GM12878 (cell line): Measurements from ENCODE around the gene EVA1A. TPM values are rescaled to one million over a fixed set of nuclear protein-coding genes. Genes with fewer than 3 reads are reported as not detected.

Experiments
- ATAC-seq: fragments of 200-7000 bp; cut with Tn5 transposase; 3 replicates; pipeline ENCODE4 v1.9.1; 2020; ENCODE audit warnings: mild to moderate bottlenecking, moderate library complexity
- BruUV-seq: library from RNA; stranded (reverse); fragments of 400-500 nt; replicated peaks from 2 replicates; lab custom pipeline; 2021; lab: Mats Ljungman, UMichigan
- CTCF ChIA-PET: fragments of 300-600 bp; sonication (Branson Sonifier 250); formaldehyde crosslinking; extraction: SDS; loops from one replicate; lab custom pipeline; 2021; ENCODE audit warnings: inconsistent platforms; lab: Yijun Ruan, JAX
- POLR2A ChIA-PET: fragments of 350-600 bp; formaldehyde crosslinking; extraction: SDS; loops from one replicate; lab custom pipeline; 2021; ENCODE audit warnings: inconsistent platforms; lab: Charles Lee
- RAD21 ChIA-PET: fragments of 300-600 bp; sonication (Branson Sonifier 250); formaldehyde crosslinking; loops from one replicate; lab custom pipeline; 2023; ENCODE audit warnings: antibody characterized with exemption; ENCODE audit not compliant: unreplicated experiment; lab: Charles Lee
- SMC1A ChIA-PET: fragments of 300-600 bp; sonication (Branson Sonifier 250); formaldehyde crosslinking; loops from one replicate; lab custom pipeline; 2023; ENCODE audit not compliant: unreplicated experiment, uncharacterized antibody; lab: Charles Lee
- DNase-seq: peaks from one replicate; pipeline ENCODE4 v3.0.0-alpha.2; 2011; ENCODE audit warnings: low read depth, low spot score
- FAIRE-seq: peaks from 3 replicates; lab custom pipeline; 2011; peaks lifted over from hg19 to GRCh38; lab: Jason Lieb, UNC
- H2AFZ ChIP-seq: 2 replicates; pipeline ENCODE4 v1.6.0; 2011; ENCODE audit warnings: low read depth, low read length, control low read depth; ENCODE audit not compliant: control insufficient read depth
- H3K27ac ChIP-seq: 2 replicates; pipeline ENCODE4 v1.5.1; 2011; ENCODE audit warnings: control low read depth; ENCODE audit not compliant: control insufficient read depth, insufficient read depth
- H3K27me3 ChIP-seq, 2 experiments: replicated peaks in 1 of 2; 2 replicates each; pipeline versions ENCODE4 v1.6.0 to v1.6.1; 2011; ENCODE audit warnings: low read length in 1 of 2; ENCODE audit not compliant: control insufficient read depth in 2 of 2, insufficient read depth in 2 of 2
- H3K36me3 ChIP-seq, 2 experiments: 2 replicates each; pipeline ENCODE4 v1.5.1; 2011; ENCODE audit warnings: low read length in 1 of 2; ENCODE audit not compliant: control insufficient read depth in 2 of 2, insufficient read depth in 2 of 2
- H3K4me1 ChIP-seq: 2 replicates; pipeline ENCODE4 v1.6.1; 2011; ENCODE audit warnings: mild to moderate bottlenecking, low read length, moderate library complexity, mixed read lengths; ENCODE audit not compliant: control insufficient read depth, insufficient read depth
- H3K4me2 ChIP-seq: 2 replicates; pipeline ENCODE4 v1.6.0; 2011; ENCODE audit warnings: control low read depth; ENCODE audit not compliant: control insufficient read depth, insufficient read depth
- H3K4me3 ChIP-seq: fragments of 200-600 bp; sonication (generic); 2 replicates; pipeline ENCODE4 v1.5.1; 2016
- H3K79me2 ChIP-seq: 2 replicates; pipeline ENCODE4 v1.6.0; 2011; ENCODE audit warnings: low read length; ENCODE audit not compliant: control insufficient read depth, insufficient read depth
- H3K9ac ChIP-seq: 2 replicates; pipeline ENCODE4 v1.8.0; 2011; ENCODE audit warnings: low read length, control low read depth, mixed read lengths; ENCODE audit not compliant: control insufficient read depth, insufficient read depth
- H3K9me3 ChIP-seq: replicated peaks from 3 replicates; pipeline ENCODE4 v1.5.1; 2011; ENCODE audit warnings: mild to moderate bottlenecking, low read length; ENCODE audit not compliant: control insufficient read depth, insufficient read depth
- H4K20me1 ChIP-seq: 2 replicates; pipeline ENCODE4 v1.6.0; 2011; ENCODE audit not compliant: control insufficient read depth, insufficient read depth
- CBFB ChIP-seq: IDR thresholded peaks from 2 replicates; pipeline ENCODE4 v1.6.1; 2016; ENCODE audit warnings: antibody characterized with exemption, low read depth
- LARP7 ChIP-seq: fragments of 450-650 bp; IDR thresholded peaks from 2 replicates; pipeline ENCODE4 v1.6.1; 2017; ENCODE audit warnings: mild to moderate bottlenecking
- NFXL1 ChIP-seq: fragments of 450-650 bp; IDR thresholded peaks from 2 replicates; pipeline ENCODE4 v1.6.1; 2017; ENCODE audit warnings: antibody characterized with exemption, mild to moderate bottlenecking, borderline replicate concordance
- SUPT20H ChIP-seq: IDR thresholded peaks from 2 replicates; pipeline ENCODE4 v1.6.1; 2011; ENCODE audit warnings: low read depth, mild to moderate bottlenecking, low read length, moderate library complexity, borderline replicate concordance; ENCODE audit not compliant: control insufficient read depth
- TAF1 ChIP-seq: IDR thresholded peaks from 2 replicates; pipeline ENCODE4 v1.6.1; 2011; ENCODE audit warnings: mild to moderate bottlenecking, low read depth, low read length, borderline replicate concordance
- ZNF207 ChIP-seq: fragments of 450-650 bp; IDR thresholded peaks from 2 replicates; pipeline ENCODE4 v1.6.1; 2014; ENCODE audit warnings: antibody characterized with exemption, mild to moderate bottlenecking, borderline replicate concordance
- WGBS: methylation state at CpG from one replicate; pipeline ENCODE4 v1.1.6; 2016; ENCODE audit warnings: low lambda C conversion rate; ENCODE audit not compliant: insufficient replicate concordance, insufficient coverage; ENCODE audit errors: missing lambda C conversion rate; 5-methylcytosine and 5-hydroxymethylcytosine counted together
- in situ Hi-C: fragments of 300-500 bp; cut with MboI; formaldehyde crosslinking; loops from 9 replicates; pipeline ENCODE4 v1.14.3; 2018; ENCODE audit warnings: mixed read lengths
- intact Hi-C: fragments of 100-400 bp; cut with micrococcal nuclease; formaldehyde crosslinking; loops from one replicate; pipeline ENCODE4 v1.14.2; 2022; ENCODE audit not compliant: unreplicated experiment
- polyA plus RNA-seq, 11 experiments: library from polyadenylated mRNA; depleted of rRNA in 4 of 11; unstranded in 6 of 11; stranded (reverse) in 5 of 11; fragments of >200 nt; fragmentation: Nextera tagmentation in 4 of 11; fragmentation: Illumina TruSeq in 1 of 11; extraction: Ambion mirVana in 4 of 11; extraction: Trizol in 1 of 11; gene quantifications; 1 replicate in 1 of 11; 2 replicates in 10 of 11; pipeline versions ENCODE4 v1.2.1 to v1.2.3, GENCODE V29; 2011 to 2016; ENCODE audit warnings: inconsistent platforms in 2 of 11, missing spikeins in 2 of 11, low read depth in 1 of 11
- small RNA-seq: library from RNA; depleted of rRNA; stranded (forward); fragments of <200 nt; gene quantifications from one replicate; pipeline ENCODE3, GENCODE V24; 2014
- total RNA-seq, 4 experiments: library from RNA; depleted of rRNA in 3 of 4; stranded (reverse); fragments of >200 nt in 3 of 4; fragmentation: Illumina TruSeq in 1 of 4; extraction: Trizol in 1 of 4; gene quantifications; 2 replicates each; pipeline versions ENCODE4 v1.2.1 to v1.2.3, GENCODE V29; 2013 to 2021

EVA1A gene
- total and polyA plus RNA-seq, 10 of the 15 experiments (the other 5 are each of a cell fraction or from before 2014, with no cell fraction given): 0.13 to 1.0 (median 0.34) TPM; not detected in 5

GRCh38 chr2:75447176-75447575, 113.6 kb downstream of the EVA1A start:
- H3K4me1 ChIP-seq: no peaks in the 10 kb centered on the region
- ChIA-PET POLR2A (no interaction called here), RAD21 (no interaction called here), CTCF (interaction anchor here (0.7 to 9.5 kb wide), 2 partner anchors 11 to 19 kb away, joined by 3 to 70 read pairs; no protein-coding TSS in a partner anchor), SMC1A (interaction anchor here (1.3 kb wide), 1 partner anchor 46 kb away, joined by 3 read pairs; no protein-coding TSS in a partner anchor)
- H3K27me3 ChIP-seq: no peaks in the 10 kb centered on the region
- intact Hi-C loops (no loop called here), in situ Hi-C loops (no loop called here)
- DNase-seq (no peak), FAIRE-seq (no peak), ATAC-seq (no peak)
- no peak overlapping the region for H2AFZ ChIP-seq
- no peak overlapping the region for H3K4me3 ChIP-seq
- no peak overlapping the region for H3K27ac ChIP-seq
- H3K4me2 ChIP-seq: no peak overlapping the region
- no peak overlapping the region for H3K9ac ChIP-seq
- TF ChIP-seq SUPT20H (no peak), ZNF207 (no peak), TAF1 (no peak), CBFB (no peak), NFXL1 (no peak), LARP7 (no peak)
- BruUV-seq: no TSS peak
- no peaks in the 10 kb centered on the region for H3K79me2 ChIP-seq
- H4K20me1 ChIP-seq: no peaks in the 10 kb centered on the region
- no peaks in the 10 kb centered on the region; the same call in 1 of the 3 replicates for H3K9me3 ChIP-seq
- no peaks in the 10 kb centered on the region for H3K36me3 ChIP-seq
- 78% methylated on average over 5 of the region's 5 CpGs for WGBS

Small RNA genes lying within 50 kb of the gene (small RNA-seq; reads per million reads assigned to genes)
- gene RF01233: not detected

Other genes starting within 250 kb of the EVA1A start
- gene MRPL19, start 85.8 kb upstream of the EVA1A start, total RNA-seq (2014; rRNA removed): 54.1 and 60.4 TPM in 2 replicates
- 42.1 and 46.8 TPM in 2 replicates for gene MRPL19, start 85.8 kb upstream of the EVA1A start, total RNA-seq (2014; rRNA removed; fragmentation: Illumina TruSeq; extraction: Trizol)
- gene MRPL19, start 85.8 kb upstream of the EVA1A start, total RNA-seq (2021): 62.1 and 63.0 TPM in 2 replicates
- gene MRPL19, start 85.8 kb upstream of the EVA1A start, polyA plus RNA-seq (2011; rRNA removed): 63.1 and 105 TPM in 2 replicates
- gene MRPL19, start 85.8 kb upstream of the EVA1A start, polyA plus RNA-seq (2014; fragmentation: Illumina TruSeq; extraction: Trizol): 43.7 and 55.7 TPM in 2 replicates
- 10 to 100 TPM; 13.1 to 17.9 TPM for gene MRPL19, start 85.8 kb upstream of the EVA1A start, polyA plus RNA-seq (2014; fragmentation: Nextera tagmentation; extraction: Ambion mirVana)
- 52.7 and 63.0 TPM in 2 replicates for gene MRPL19, start 85.8 kb upstream of the EVA1A start, polyA plus RNA-seq (2014; rRNA removed)
- 10 to 100 TPM; 89.7 to 99.0 TPM for gene MRPL19, start 85.8 kb upstream of the EVA1A start, polyA plus RNA-seq (2016; fragmentation: Nextera tagmentation; extraction: Ambion mirVana)
- gene GCFC2, start 150.0 kb upstream of the EVA1A start, total RNA-seq (2014; rRNA removed): 20.7 and 21.1 TPM in 2 replicates
- gene GCFC2, start 150.0 kb upstream of the EVA1A start, total RNA-seq (2014; rRNA removed; fragmentation: Illumina TruSeq; extraction: Trizol): 32.6 and 32.7 TPM in 2 replicates
- gene GCFC2, start 150.0 kb upstream of the EVA1A start, total RNA-seq (2021): 23.3 and 26.3 TPM in 2 replicates
- 27.7 and 48.5 TPM in 2 replicates for gene GCFC2, start 150.0 kb upstream of the EVA1A start, polyA plus RNA-seq (2011; rRNA removed)
- gene GCFC2, start 150.0 kb upstream of the EVA1A start, polyA plus RNA-seq (2014; fragmentation: Illumina TruSeq; extraction: Trizol): 27.3 and 30.3 TPM in 2 replicates
- gene GCFC2, start 150.0 kb upstream of the EVA1A start, polyA plus RNA-seq (2014; fragmentation: Nextera tagmentation; extraction: Ambion mirVana): 10 to 100 TPM; 15.5 to 27.4 TPM
- gene GCFC2, start 150.0 kb upstream of the EVA1A start, polyA plus RNA-seq (2014; rRNA removed): 11.3 and 15.6 TPM in 2 replicates
- gene GCFC2, start 150.0 kb upstream of the EVA1A start, polyA plus RNA-seq (2016; fragmentation: Nextera tagmentation; extraction: Ambion mirVana): 10 to 100 TPM; 32.9 to 36.5 TPM